HG03108 (cell line): ENCODE measurements around the gene TSPAN14.
"Not testable (repeated sequence)": the region's sequence is repeated elsewhere in the genome, so short reads cannot be mapped to it uniquely, and the experiment has no call there.

Experiments
- ATAC-seq: cut with Tn5 transposase; IDR thresholded peaks from one replicate; pipeline ENCODE4 v1.9.1; 2021; ENCODE audit warnings: moderate library complexity; ENCODE audit not compliant: unreplicated experiment

The TSPAN14 gene

GRCh38 chr10:80520661-80521470 is 66.8 kb downstream of the TSPAN14 start:
- no peak for ATAC-seq

DNA sequence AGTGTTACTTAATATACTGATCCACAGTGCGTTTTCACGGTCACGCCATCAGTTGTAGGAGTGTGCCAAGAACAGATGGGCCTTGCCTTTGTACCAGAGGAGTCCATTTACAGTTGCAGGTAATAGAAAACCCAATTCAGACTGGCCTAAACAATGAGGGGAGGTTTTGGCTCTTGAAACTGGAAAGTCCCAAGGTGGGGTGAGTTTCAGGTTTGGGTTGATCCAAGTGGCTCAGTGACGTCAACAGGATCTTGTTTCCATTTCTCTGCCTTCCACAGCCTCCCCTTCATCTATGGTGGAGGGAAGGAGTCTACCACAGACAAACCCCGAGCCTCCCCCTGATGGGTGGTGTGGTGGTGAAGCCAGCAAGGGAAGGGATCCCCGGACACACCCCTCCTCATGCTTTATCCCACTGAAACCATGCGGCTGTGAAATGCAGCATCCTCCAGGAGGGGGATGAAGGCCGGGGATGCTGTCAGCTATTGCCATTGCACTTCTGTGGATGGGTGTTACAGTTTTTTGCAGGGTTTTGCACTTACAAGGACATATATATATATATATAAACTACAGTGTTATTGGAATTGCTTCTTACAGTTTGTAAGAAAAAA is 68.8 kb downstream of the TSPAN14 start:
- no peak for ATAC-seq

GRCh38 chr10:80523773-80524172 is 69.7 kb downstream of the TSPAN14 start:
- no peak for ATAC-seq

DNA sequence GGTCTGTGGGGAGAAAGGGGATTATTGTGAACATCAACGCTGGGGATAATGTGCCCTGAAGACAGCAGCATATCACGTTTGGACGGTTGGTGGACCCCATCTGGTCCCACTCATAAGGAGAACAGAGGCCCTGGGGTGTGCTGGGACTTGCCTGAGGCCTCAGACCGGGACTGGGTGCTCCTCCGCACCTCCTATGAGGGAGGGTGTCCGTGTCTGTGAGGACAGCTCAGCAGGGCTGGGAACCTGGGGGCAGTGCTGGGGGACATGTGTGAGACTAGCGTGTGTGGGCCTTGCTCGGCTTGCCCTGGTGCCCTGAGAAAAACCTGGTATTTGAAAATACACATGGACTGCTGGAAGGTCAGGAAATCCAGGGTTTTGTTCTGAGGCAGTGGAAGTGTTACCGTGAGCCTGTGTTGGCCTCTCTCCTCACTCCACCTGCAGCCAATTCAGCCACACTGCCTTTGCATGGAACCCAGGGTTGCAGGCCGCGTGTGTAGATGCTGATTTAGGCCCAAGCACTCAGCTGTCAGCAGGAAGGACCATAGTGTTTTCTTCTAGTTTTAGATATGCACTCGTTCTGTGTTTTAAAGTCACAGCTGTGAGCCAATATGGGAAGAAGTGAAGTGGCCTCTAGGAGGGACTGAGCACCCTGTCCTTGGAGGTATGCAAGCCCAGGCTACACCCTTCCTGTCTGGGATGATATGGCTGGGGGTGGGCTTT is 70.2 kb downstream of the TSPAN14 start:
- no peak for ATAC-seq

DNA sequence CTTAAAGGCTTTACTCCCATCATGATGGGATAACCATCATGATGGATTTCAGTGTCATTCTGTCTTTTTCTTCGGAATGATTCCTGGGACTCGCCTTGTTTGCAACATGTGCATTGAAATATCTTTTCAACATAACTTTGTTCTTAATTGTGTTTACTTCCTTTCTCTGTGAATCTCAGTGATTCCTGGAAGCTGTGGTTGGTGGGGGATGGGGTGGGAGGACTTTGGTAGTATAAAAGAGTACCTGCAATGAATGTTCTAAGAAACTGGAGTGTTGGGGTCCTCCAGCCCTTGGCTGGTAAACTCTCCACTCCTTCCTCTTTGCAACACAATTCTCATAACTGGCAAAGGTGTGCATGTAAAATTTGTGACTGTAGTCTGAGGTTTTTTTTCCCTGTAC is 72.1 kb downstream of the TSPAN14 start:
- no peak for ATAC-seq

DNA sequence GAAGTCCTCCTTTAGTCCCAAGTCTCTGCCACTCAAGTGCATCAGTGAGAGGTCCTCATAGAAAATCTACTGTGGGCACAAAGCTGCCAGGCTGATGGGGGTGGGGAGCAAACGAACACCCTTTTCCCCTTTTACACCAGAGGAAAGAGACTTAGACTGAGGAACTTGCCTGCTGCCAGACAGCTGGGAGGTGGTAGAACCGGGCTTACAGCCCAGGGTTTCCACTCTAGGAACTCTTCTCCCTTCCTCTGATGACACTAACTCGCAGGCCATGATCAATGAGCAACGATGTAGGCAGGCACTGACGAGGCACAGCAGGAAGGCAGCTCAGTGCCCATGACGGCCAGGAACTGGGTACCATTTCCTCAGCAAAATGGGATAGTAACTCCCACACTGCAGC is 72.6 kb downstream of the TSPAN14 start:
- no peak for ATAC-seq

- no peak for ATAC-seq
Measured at GRCh38 chr10:80528185-80528700, 74.1 kb downstream of the TSPAN14 start.

- ATAC-seq: no peak
Measured at GRCh38 chr10:80528901-80529300, 74.8 kb downstream of the TSPAN14 start.

DNA sequence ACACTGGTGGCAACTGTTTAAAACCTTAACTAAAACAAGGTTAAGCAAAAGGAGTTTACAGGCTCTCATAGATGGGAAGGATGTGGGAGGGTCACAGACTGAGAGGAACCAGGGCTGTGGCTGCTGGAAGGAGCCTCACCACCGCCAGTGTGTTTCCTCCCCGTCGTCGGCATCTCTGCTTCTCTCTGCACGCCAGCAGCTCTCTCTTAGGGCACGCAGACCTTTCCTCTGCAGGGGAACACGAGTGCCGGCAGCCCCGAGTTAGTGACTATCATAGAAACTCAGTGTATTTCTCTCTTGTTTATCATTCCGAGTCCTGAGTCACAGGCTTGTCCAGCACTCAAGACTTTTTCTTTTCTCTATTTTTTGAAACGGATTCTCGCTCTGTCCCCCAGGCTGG is 75.5 kb downstream of the TSPAN14 start:
- ATAC-seq: no peak

GRCh38 chr10:80530251-80530650 is 76.1 kb downstream of the TSPAN14 start:
- ATAC-seq: no peak

DNA sequence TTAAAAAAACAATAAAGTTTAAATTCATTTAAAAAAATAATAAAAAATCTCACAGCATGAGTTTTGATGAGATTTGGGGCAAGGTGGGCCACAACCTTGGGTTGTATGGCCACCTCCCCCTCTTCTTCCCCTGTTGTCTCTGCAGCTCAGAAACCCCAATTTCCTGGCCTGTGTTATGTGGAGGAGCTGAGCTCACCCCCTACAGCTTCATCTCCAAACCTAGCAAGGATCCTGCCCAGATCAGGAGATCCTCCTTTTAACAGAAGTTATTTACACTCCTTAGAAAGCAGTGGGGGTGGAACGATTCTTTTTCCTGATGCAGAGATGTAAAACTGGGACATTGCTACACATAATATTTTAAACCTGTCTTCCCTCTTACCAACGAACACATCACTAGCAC is 76.7 kb downstream of the TSPAN14 start:
- ATAC-seq: no peak

DNA sequence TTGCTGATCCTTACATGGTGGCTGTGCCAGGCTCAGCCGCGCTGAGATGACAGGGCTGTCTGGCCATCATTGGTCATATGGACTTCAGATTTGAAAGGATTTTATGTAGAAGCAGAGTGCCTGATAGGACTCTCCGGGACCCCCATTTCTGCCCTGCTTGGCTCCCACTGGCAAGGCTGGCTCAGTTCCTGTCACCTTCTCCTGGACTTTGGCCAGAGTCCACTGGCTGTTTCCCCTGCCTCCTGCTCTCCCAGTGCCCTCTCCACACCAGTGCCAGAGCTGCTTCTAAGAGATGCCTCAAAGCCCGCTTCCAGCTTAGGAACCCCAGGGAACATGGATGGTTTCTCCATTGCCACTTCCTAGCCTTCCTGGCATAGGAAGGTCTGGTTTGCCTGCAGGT is 78.5 kb downstream of the TSPAN14 start:
- ATAC-seq: no peak

DNA sequence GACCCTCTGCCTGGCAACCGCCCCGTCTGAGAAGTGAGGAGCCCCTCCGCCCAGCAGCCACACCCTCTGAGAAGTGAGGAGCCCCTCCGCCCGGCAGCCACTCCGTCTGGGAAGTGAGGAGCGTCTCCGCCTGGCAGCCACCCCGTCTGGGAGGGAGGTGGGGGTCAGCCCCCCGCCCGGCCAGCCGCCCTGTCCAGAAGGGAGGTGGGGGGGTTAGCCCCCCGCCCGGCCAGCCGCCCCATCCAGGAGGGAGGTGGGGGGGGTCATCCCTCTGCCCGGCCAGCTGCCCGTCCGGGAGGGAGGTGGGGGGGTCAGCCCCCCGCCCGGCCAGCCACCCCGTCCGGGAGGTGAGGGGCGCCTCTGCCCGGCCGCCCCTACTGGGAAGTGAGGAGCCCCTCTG is 79.9 kb downstream of the TSPAN14 start:
- not testable (repeated sequence) for ATAC-seq

DNA sequence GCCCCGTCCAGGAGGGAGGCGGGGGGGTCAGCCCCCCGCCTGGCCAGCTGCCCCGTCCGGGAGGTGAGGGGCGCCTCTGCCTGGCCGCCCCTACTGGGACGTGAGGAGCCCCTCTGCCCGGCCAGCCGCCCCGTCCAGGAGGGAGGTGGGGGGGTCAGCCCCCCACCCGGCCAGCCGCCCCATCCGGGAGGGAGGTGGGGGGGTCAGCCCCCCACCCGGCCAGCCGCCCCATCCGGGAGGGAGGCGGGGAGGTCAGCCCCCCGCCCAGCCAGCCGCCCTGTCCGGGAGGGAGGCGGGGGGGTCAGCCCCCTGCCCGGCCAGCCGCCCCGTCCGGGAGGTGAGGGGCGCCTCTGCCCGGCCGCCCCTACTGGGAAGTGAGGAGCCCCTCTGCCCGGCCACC is 80.5 kb downstream of the TSPAN14 start:
- not testable (repeated sequence) for ATAC-seq

- ATAC-seq: peak; percentile 67
Measured at GRCh38 chr10:80535671-80536360, 81.7 kb downstream of the TSPAN14 start.

DNA sequence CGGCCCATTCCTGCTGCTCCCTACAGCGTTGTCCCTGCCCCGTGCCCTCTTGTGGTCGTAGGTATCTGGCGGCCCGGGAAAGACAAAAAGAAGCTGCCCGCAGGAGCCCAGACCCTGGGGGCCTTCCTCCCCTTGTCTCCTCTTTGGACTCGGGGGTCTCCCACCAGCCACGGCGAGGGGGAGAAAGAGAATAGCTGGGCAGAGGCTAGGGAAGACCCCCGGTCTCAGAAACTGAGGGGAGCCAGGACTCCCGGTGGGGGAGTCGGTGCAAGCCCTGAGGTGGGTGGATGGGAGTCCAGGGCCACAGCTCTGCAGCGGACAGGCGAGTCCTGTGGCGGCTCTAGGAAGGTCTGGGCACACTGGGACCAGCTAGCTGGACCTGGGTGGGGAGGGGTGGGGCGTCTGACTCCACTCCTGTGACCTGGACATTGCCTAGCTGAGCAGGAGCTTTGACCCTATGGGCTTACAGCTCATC is 82.3 kb downstream of the TSPAN14 start:
- ATAC-seq: no peak

DNA sequence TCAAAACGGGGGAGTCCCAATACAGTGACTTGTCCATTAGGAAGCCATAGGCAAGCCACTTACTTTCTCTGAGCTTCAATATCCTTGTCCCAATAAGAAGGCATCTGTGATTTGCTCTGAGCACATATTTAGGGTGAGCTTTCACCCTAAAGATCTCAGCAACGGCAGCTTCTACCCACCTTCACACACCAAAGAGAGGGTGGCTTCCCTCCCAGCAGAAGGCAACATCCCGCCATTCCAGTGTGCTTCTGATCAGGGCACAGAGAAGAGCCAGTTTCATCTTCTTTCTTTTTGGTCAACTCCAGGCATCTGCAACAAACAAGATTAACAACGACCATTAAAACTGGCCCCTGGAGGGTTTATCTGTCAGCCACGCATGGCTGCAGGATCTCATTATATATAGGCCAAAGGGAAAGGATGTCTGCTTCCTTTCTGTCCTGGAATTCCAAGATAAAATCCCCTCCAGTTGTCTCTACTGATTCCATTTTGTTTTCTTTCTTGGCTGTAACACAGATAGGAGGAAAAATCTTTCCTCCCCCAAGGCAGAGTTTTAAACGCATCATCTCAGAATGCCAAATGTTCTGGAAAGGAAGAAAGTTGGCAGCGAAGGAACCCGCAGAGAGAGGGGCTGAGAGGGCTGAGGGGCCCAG is 83.1 kb downstream of the TSPAN14 start:
- ATAC-seq: no peak

- no peak for ATAC-seq
Measured at GRCh38 chr10:80537736-80538480, 83.8 kb downstream of the TSPAN14 start, which contains the start of gene SH2D4B. SH2D4B (plus strand) TSS chr10:80537902; CDS start chr10:80538332, 430 bp downstream.

- no peak for ATAC-seq
Measured at GRCh38 chr10:80538481-80539185, 84.5 kb downstream of the TSPAN14 start.
